ENCODE data around the gene CXADR.

Gene CXADR

DNA sequence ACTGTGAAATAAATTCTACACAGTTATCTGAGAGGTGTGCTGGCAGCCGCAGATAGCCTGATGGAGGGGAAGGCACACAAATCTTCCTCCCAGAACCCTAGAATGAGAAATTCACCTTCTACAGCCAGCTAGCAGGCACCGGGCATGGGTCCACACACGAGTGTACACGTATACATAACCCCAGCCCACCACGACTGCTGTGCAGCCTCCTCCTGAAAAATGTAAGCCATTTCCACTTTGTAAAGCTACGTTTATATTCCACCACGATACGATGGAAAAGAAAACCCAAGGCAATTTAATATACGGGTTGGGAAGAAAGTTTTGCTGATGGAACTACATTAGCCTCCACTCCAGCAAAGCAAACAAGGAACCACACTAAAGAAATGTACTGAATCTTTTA, 98.1 kb downstream of the CXADR start:
- DNase-seq: no peak

DNA sequence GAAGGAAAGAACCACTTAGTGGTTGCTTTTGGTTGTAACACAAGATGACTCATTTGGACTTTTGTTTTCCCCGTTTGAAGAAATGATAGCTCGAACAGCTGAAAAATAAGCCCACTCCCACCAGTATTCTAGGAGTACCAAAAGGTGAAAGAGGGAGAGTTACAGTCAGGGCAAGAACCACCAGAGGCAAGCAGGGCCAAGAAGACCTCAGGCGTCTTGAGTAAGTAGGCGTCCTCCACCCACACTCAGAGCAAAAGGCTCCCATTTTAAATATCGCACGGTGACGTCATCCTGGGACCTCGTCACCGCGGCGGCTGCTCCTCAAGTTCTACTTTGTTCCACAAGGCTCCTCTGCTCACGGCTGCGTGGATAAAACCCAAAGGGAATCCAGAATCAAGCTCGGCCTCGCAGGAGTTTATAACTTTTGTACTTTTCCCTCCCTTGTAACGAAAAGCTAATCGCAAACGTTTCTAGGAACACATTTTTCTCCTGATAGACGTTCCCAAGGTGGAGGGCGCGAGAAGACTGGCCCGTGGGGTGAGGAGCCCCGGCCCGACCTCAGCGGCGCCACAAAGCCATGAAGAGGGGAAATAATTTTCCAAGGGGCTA, 98.7 kb downstream of the CXADR start:
- DNase-seq: peak; percentile 75

DNA sequence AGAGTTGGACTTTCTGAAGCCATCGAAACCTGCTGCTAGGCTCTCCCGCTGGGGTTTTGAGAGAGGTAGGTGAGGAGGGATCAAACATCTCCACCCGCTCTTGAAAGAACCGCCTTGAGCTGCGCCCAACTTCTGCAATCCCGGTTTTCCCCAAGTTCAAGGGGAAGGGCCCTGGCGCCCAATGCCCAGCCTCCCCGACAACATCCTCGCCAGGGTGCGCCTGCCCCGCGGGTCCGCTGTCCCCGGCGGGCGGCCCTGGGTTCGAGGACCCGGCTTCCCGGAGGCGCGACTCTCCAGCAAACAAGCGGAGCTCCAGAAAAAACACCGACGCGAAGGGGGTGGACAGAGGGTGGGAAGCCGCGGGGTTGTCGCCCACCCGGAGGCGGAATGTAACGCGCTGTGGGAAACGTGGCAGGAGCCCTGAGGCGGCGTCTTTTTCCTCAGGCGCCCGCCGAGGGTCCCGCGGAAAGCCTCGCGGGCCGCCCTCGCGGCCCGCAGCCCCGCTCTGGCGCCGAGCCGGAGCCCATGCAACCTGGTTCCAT, 99.3 kb downstream of the CXADR start:
- DNase-seq: peak; percentile 22

DNA sequence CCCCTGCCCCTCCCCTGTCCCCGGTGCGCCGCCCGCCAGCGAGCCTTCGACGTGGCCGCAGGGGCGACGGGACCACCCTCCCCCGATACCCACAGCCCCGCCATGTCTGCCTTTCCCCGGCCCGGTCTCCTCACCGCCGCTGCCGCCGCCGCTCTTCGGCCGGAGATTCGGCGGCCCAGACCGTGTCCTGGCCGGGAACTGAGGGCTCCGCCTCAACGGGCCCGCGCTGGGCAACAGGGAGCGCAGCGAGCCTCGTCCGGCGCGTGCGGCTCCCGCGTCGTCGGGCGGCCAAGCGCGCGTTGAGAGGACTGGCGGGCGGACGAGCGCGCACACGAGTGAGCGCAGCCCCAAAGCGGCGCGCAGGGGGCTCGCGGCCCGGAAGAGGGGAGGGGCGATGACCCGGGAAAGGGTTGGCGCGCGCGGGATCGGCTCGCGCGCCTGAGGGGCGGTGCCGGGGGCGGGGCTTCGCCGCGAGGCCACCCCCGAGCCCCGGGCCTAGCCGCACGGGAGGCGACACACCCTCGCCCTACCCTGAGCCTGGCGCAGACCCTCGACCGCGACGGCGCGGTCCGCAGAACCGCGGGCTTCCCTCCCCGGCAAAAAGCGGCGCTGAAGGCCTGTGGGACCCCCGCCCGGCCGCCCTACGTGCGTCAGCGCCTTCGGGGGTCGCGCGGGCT, 99.9 kb downstream of the CXADR start, which contains the start of gene BTG3:
BTG3 (minus strand) TSS at position 337 of the 677 bp plus-strand sequence. CDS start 3,757 bp downstream, outside the sequence.
- peak; percentile 75 for DNase-seq

DNA sequence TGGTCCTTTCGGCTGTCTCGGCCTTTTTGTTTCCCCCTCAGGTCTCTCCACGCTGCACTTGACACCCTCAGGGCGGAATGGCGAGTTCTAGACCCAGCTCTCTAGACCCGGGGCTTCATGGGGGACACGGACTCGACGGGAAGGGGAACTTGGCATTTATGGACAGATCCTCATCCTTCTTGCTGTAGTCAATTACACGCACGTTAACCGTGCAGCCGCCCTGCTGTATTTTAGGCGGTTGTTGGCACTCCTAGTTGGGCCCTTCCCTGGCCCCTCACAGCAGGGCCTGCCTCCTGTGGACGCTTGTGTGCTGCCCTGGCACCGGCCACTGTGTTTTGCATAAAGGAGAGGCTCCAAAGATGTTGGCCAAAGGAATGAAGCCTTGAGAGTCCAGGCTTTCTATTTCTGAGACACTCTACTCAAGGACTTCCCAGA, 100.4 kb downstream of the CXADR start:
- DNase-seq: no peak

DNA sequence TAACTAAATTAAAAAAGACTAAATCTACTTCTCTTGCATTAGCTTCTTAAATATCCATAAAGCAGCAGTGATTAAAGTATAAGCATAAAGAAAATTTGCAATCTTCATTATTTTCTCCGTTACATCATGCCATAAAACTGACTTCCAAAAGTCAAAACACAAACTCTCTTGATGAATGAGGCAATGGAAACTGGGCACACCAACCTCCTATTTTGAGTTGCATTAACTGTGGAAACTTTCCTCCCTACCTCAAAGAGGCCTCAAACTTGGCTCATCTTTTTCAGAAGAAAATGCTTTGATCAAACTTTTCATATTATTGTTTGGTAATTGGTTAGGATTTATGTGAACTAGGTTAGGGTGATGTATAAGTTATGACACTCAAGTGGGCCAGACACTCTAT, 104.0 kb downstream of the CXADR start:
- DNase-seq: no peak

DNA sequence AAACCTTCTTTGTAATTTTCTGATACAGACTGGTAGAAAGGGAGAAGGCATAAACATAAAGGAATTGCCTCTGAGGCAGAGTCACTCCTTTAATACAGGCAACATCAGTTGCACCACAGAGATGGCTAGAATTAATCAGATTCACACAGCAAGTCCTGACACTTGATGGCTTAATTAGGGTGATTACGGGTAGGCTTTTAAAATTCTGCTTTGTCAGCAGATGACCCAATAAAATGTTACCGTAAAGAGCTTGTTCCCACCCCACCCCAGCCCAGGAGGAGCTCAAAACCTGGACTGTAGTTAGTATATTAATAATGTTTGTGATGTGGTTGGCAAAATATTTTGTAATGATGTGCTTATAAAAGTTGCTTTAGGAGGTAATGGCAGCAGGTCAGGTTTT, 109.2 kb downstream of the CXADR start:
- no peak for DNase-seq

DNA sequence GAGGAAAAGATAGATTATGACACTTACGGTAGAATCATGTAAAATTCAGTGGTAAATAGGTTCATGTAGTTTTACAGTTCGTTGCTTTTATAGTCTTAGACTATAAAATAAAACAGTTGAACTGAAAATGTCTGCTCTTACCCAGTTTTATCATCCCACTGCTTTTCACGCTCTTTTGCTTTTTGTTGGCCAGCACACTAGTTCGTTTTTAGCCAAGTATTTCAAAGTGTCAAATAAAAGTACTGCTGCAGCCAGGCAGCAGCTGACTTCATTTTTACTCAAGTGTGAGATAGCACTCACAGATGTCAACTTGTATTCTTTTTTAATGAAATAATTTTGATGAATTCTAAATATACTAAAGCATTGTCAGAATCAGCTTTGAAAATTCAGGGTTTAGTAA, 118.4 kb downstream of the CXADR start:
- no peak for DNase-seq

DNA sequence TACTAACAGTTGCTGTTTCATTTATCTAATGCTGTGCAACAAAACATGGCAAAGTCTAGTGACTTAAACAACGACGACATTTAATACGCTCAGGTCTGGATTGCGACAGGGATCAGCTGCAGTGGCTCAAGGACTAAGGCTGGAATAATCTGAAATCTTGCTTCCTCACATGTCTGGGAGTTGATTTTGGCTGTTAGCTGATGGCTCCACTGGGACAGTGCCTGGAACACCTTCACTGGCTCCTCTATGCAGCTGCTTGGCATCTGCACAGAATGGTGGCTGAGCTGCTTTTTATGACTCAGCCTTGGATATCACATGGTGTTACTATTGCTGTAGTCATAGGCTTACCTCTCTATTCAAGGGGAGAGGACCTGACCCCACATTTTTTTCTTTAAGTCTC, 123.9 kb downstream of the CXADR start:
- no peak for DNase-seq

DNA sequence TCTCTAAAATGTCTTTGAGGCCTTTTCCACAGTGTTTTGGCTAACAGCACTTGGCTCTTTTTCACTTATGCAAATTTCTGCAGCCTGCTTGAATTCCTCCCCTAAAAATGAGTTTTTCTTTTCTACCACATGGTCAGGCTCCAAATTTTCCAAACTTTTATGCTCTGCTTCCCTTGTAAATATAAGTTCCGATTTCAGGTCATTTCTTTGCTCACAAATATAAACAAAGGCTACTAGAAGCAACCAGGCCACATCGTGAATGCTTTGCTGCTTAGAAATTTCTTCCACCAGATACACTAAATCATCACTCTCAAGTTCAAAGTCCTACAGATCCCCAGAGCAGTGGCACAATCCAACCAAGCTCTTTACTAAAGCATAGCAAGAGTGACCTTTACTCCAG, 128.0 kb downstream of the CXADR start:
- no peak for DNase-seq

All from activated CD4-positive, alpha-beta T cell treated with anti-CD3 and anti-CD28 coated beads, Interleukin-2, amount 50 U/mL, for 1 hour (primary cell).